ENCODE results near the gene NCK2. TPM values are rescaled to one million over a fixed set of nuclear protein-coding genes. Genes with fewer than 3 reads are reported as not detected.

NCK2 gene
- total RNA-seq, 1 experiment from 2014 or later: 89.0 TPM

GRCh38 chr2:105786231-105787230, 41.8 kb downstream of the NCK2 start:
- intact Hi-C loops (cut with micrococcal nuclease; ENCODE audit: unreplicated experiment): no loop called here
- H3K27me3 ChIP-seq (replicated peaks; ENCODE audit: control insufficient read depth, insufficient read depth, low read length): no peaks in the 10 kb centered on the region
- no peaks in the 10 kb centered on the region for H3K9me3 ChIP-seq
- peaks cover 5% of the 10 kb centered on the region for H3K4me1 Mint-ChIP-seq (ENCODE audit: low read depth, unreplicated experiment)
- H3K27me3 Mint-ChIP-seq (ENCODE audit: insufficient read depth, unreplicated experiment): no peaks in the 10 kb centered on the region
- H3K27ac Mint-ChIP-seq (ENCODE audit: unreplicated experiment): peak overlapping the region; percentile 56
- no peak overlapping the region for H3K4me3 Mint-ChIP-seq (ENCODE audit: unreplicated experiment)
- ChIA-PET CTCF (no interaction called here), POLR2A (no interaction called here)
- H3K4me3 ChIP-seq (ENCODE audit: low read depth, low read length): no peak overlapping the region
- H3K4me1 ChIP-seq: no peaks in the 10 kb centered on the region
- TF ChIP-seq, protein P1, sequence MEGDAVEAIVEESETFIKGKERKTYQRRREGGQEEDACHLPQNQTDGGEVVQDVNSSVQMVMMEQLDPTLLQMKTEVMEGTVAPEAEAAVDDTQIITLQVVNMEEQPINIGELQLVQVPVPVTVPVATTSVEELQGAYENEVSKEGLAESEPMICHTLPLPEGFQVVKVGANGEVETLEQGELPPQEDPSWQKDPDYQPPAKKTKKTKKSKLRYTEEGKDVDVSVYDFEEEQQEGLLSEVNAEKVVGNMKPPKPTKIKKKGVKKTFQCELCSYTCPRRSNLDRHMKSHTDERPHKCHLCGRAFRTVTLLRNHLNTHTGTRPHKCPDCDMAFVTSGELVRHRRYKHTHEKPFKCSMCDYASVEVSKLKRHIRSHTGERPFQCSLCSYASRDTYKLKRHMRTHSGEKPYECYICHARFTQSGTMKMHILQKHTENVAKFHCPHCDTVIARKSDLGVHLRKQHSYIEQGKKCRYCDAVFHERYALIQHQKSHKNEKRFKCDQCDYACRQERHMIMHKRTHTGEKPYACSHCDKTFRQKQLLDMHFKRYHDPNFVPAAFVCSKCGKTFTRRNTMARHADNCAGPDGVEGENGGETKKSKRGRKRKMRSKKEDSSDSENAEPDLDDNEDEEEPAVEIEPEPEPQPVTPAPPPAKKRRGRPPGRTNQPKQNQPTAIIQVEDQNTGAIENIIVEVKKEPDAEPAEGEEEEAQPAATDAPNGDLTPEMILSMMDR (IDR thresholded peaks at IDR 0.05; ENCODE audit: insufficient read depth in 1 of 2, low read depth in 1 of 2, low read length in 1 of 2, severe bottlenecking in 1 of 2, unreplicated experiment in 1 of 2): no peak
- H3K9me3 Mint-ChIP-seq (ENCODE audit: unreplicated experiment): no peaks in the 10 kb centered on the region
- DNase-seq: no peak
- peaks cover 23% of the 10 kb centered on the region for H3K36me3 Mint-ChIP-seq (ENCODE audit: insufficient read depth, unreplicated experiment)
- peaks cover 4% of the 10 kb centered on the region for H3K36me3 ChIP-seq (ENCODE audit: control insufficient read depth, insufficient read depth, low read length)
- BruUV-seq (replicated peaks): no TSS peak

DNA sequence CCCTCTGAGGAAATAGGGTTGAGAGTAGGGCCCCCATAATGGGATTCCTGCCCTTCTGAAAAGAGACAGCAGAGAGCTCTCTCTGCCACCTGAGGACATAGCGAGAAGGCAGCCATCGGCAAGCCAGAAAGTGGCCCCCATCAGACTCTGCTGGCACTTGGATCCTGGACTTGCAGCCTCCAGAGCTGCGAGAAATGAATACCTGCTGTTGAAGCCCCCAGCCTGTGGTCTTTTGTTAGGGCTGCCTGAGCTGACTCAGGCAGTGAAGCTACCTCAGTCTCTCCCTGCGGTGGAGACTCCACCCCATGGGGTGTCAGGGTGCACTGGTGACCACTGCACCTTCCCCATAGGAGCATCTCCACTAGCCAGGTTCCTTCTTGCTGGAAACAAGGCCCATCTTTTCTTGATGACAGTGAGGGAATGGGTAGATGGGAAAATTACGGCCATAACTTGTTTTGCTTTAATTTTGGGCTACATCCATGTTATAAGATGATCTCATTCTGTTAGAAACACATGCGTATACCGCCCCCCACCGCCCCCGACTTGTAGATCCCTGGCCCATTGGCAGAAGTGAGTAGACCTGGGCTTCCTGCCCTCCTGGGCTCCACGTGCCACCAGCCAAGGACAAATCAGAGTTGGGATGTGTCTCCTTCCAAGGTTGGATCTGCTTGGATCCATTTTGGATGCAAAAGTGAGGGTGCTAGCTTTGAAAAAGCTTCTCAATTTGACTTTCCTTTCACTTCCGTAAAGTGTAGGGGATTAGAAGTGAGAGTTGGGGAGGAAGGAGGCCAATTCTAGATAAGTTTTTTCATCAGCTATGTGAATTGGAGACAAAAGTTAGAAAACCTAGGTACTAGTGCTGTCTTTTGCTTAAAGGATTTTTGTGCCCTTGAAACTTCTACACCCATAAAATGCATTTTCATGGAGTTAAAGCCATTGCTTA, 42.9 kb downstream of the NCK2 start:
- ChIA-PET POLR2A (interaction anchor here (0.6 kb wide), 1 partner anchor 101 kb away, joined by 3 read pairs; no protein-coding TSS in a partner anchor), CTCF (no interaction called here)
- H3K36me3 Mint-ChIP-seq (ENCODE audit: insufficient read depth, unreplicated experiment): peaks cover 17% of the 10 kb centered on the region
- H3K4me3 ChIP-seq (ENCODE audit: low read depth, low read length): no peak overlapping the region
- BruUV-seq (replicated peaks): no TSS peak
- H3K27me3 Mint-ChIP-seq (ENCODE audit: insufficient read depth, unreplicated experiment): no peaks in the 10 kb centered on the region
- peaks cover 5% of the 10 kb centered on the region for H3K4me1 Mint-ChIP-seq (ENCODE audit: low read depth, unreplicated experiment)
- TF ChIP-seq, protein P1 (IDR thresholded peaks at IDR 0.05; ENCODE audit: insufficient read depth in 1 of 2, low read depth in 1 of 2, low read length in 1 of 2, severe bottlenecking in 1 of 2, unreplicated experiment in 1 of 2): no peak
- H3K27ac Mint-ChIP-seq (ENCODE audit: unreplicated experiment): peak overlapping the region; percentile 56
- no peak overlapping the region for H3K4me3 Mint-ChIP-seq (ENCODE audit: unreplicated experiment)
- peaks cover 2% of the 10 kb centered on the region for H3K36me3 ChIP-seq (ENCODE audit: control insufficient read depth, insufficient read depth, low read length)
- intact Hi-C loops (cut with micrococcal nuclease; ENCODE audit: unreplicated experiment): no loop called here
- DNase-seq: no peak
- H3K9me3 Mint-ChIP-seq (ENCODE audit: unreplicated experiment): no peaks in the 10 kb centered on the region
- H3K27me3 ChIP-seq (replicated peaks; ENCODE audit: control insufficient read depth, insufficient read depth, low read length): no peaks in the 10 kb centered on the region
- H3K4me1 ChIP-seq: no peaks in the 10 kb centered on the region
- no peaks in the 10 kb centered on the region for H3K9me3 ChIP-seq

DNA sequence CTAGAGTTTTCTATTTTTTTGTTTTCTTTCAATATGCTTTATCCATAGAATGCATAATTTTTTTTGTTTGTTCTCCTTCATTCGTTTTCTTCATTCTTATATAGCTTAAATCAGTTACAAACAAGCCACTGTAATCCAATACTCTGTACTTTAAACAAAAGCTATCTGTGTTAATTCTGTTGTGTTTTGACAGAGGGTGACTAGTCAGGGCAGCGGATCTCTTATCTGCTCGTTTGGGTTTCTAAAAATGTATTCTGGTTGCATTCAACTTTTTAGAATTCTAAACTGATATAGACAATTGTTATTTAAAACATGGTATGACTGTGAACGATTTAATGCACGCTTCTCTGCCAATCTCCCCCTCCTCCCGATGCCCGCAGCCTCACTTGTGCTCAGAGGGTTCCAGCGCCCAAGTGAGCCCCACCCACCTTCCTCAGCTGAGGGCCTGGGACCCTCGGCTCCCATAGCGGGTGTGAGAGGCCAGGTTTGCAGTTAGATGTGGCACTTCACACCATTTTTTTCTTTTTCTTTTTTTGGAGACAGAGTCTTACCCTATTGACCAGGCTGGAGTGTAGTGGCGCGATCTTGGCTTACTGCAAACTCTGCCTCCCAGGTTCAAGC, 44.1 kb downstream of the NCK2 start:
- Mint-ChIP-seq H3K27ac (ENCODE audit: unreplicated experiment) (no peak overlapping the region), H3K27me3 (ENCODE audit: insufficient read depth, unreplicated experiment) (no peaks in the 10 kb centered on the region), H3K36me3 (ENCODE audit: insufficient read depth, unreplicated experiment) (peaks cover 17% of the 10 kb centered on the region), H3K4me1 (ENCODE audit: low read depth, unreplicated experiment) (peaks cover 5% of the 10 kb centered on the region), H3K4me3 (ENCODE audit: unreplicated experiment) (no peak overlapping the region), H3K9me3 (ENCODE audit: unreplicated experiment) (no peaks in the 10 kb centered on the region)
- no peak for DNase-seq
- TF ChIP-seq, protein P1 (IDR thresholded peaks at IDR 0.05; ENCODE audit: insufficient read depth in 1 of 2, low read depth in 1 of 2, low read length in 1 of 2, severe bottlenecking in 1 of 2, unreplicated experiment in 1 of 2): no peak
- intact Hi-C loops (cut with micrococcal nuclease; ENCODE audit: unreplicated experiment): no loop called here
- Histone ChIP-seq H3K27me3 (replicated peaks; ENCODE audit: control insufficient read depth, insufficient read depth, low read length) (no peaks in the 10 kb centered on the region), H3K4me3 (ENCODE audit: low read depth, low read length) (no peak overlapping the region), H3K36me3 (ENCODE audit: control insufficient read depth, insufficient read depth, low read length) (peaks cover 2% of the 10 kb centered on the region; the same call in 1 of the 2 replicates), H3K9me3 (no peaks in the 10 kb centered on the region), H3K4me1 (no peaks in the 10 kb centered on the region)
- CTCF ChIA-PET: no interaction called here
- BruUV-seq (replicated peaks): no TSS peak
- POLR2A ChIA-PET: interaction anchor here (0.6 kb wide), 1 partner anchor 100 kb away, joined by 3 read pairs; no protein-coding TSS in a partner anchor
